Coronary artery (tissue), 2 donors: ENCODE data around the gene TBC1D4.

Experiments
- DNase-seq: peaks from one replicate; pipeline ENCODE4 v3.0.0-alpha.2; 2017; ENCODE audit warnings: low spot score
- H3K27ac ChIP-seq, 2 donors: fragments of 200-600 bp; sonication (generic); one replicate each; pipeline ENCODE4 v1.5.1; 2016 to 2019
- H3K4me3 ChIP-seq: fragments of 200-600 bp; sonication (generic); 2 replicates; pipeline ENCODE4 v1.5.1; 2016; ENCODE audit warnings: mild to moderate bottlenecking, moderate library complexity
- TF ChIP-seq, protein P1 (sequence below): fragments of 200-600 bp; sonication (generic); IDR thresholded peaks from one replicate; pipeline ENCODE4 v1.5.1; 2019; ENCODE audit warnings: antibody characterized with exemption

Gene TBC1D4

DNA sequence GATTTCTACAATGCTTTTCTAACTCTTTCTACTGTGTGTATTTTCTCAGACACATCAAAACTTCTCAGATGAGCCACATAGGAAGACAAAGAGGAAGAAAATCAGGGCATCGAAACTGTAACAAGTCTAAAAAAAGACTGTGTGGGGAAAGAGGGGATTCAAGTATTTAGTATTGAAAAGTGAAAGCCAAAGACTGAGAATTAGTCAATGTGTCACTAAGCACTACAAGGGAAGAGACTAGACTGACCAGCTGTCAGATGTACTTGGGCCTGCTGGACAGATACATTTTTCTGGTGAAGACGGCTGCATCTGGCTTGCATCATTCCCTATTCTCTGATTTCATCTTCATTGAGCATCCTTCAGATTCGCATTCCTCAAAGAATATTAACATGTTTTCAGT, 30.3 kb upstream of the TBC1D4 start:
- no peak for DNase-seq
- TF ChIP-seq, protein P1, sequence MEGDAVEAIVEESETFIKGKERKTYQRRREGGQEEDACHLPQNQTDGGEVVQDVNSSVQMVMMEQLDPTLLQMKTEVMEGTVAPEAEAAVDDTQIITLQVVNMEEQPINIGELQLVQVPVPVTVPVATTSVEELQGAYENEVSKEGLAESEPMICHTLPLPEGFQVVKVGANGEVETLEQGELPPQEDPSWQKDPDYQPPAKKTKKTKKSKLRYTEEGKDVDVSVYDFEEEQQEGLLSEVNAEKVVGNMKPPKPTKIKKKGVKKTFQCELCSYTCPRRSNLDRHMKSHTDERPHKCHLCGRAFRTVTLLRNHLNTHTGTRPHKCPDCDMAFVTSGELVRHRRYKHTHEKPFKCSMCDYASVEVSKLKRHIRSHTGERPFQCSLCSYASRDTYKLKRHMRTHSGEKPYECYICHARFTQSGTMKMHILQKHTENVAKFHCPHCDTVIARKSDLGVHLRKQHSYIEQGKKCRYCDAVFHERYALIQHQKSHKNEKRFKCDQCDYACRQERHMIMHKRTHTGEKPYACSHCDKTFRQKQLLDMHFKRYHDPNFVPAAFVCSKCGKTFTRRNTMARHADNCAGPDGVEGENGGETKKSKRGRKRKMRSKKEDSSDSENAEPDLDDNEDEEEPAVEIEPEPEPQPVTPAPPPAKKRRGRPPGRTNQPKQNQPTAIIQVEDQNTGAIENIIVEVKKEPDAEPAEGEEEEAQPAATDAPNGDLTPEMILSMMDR, result no peak
- Histone ChIP-seq H3K4me3 (no peak overlapping the region), H3K27ac (no peak overlapping the region)

DNA sequence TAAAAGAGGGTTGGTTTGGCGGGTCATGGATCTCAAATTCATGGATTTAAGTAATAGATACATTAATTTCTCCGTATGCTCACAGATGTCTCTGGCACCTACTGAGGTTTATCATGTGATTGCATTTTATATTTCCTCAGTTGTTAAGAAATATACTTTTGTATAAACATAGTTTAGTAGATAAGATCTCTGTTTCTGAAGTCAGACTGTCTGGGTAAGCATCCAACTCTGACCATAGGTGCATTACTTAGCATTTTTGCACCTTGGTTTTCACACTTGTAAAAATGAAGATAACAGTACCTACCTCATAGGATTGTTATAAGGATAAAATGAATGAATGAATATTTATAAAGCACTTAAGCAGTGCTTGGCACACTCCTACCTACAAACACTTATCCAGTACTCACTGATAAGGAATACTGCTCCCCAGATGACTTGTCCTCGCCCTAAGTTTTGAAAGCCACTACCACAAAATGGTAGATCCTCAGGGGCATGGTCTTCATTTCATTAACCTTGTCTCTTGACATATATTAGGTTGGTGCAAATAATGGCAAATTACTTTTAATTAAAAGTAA, 29.2 kb upstream of the TBC1D4 start:
- no peak overlapping the region for H3K27ac ChIP-seq
- no peak for DNase-seq
- TF ChIP-seq, protein P1, result no peak
- no peak overlapping the region for H3K4me3 ChIP-seq

- H3K27ac ChIP-seq, result no peak overlapping the region
- H3K4me3 ChIP-seq, result no peak overlapping the region
- DNase-seq, result no peak
- TF ChIP-seq, protein P1, result no peak
Measured at GRCh38 chr13:75508002-75508548, 26.1 kb upstream of the TBC1D4 start.

DNA sequence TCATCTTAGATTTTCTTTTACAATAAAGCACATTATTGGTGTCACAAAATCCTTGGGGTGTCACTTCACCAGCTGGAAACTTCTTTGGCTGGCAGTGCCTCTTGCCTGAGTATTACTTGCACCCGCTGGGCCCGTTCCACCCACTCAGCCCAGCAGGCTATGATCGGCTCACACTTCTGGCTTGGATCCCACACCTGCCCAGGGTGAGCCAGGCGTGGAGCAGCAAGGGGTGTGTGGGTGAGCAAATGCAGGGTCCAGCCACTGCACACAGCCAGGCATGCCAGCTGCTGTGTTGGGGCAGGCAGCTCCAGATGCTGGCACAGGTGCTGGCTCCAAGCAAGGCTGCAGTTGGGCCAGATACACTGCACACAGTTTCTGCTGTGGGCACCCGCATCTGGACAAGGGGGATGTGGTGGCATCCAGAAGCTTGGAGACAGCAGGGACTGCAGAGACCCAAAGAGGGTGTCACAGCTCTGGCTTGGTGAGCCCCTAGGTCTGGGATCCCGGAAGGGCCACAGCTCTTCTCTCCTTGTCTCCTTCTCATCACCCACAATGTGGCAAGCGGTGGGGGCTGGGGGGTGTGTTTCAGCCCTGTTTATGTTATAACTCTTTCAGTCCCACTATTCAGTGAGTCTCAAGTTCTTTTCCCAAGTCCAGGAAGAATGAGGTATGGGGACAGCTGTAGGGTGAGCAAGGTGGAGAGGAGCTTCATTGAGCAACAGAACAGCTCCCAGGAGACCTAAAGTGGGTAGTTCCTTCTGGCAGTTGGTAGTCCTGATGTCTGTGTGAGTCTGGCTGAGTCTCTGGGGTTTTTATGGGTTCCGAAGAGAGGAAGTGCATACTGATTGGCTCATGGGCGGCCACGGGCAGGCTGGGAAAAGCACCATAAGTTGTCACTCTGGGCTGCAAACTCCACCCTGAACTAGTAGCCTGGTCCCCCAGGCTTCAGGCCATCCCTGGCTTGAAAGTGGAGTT, 25.3 kb upstream of the TBC1D4 start:
- Histone ChIP-seq H3K4me3 (no peak overlapping the region), H3K27ac (no peak overlapping the region)
- TF ChIP-seq, protein P1, result no peak
- DNase-seq, result no peak

DNA sequence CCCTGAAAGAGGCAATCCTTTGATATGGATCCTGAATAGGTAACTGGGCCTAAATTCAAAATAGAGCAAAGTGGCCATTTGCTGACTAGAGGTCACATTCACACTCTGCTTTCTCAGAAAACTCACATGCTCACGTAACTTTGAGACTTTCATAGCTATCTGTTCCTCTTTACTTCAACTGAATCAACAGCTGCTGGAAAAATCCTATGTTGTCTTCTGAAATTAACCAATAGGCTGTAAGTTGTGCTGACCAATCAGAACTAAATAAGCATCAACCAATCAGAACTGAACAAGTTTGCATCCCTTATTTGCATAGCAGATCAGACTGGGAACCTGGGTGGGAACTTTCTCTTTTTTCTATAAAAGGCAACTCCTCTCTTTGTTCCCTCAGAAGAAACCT, 24.0 kb upstream of the TBC1D4 start:
- DNase-seq, result no peak
- no peak overlapping the region for H3K27ac ChIP-seq
- TF ChIP-seq, protein P1, result no peak
- no peak overlapping the region for H3K4me3 ChIP-seq

DNA sequence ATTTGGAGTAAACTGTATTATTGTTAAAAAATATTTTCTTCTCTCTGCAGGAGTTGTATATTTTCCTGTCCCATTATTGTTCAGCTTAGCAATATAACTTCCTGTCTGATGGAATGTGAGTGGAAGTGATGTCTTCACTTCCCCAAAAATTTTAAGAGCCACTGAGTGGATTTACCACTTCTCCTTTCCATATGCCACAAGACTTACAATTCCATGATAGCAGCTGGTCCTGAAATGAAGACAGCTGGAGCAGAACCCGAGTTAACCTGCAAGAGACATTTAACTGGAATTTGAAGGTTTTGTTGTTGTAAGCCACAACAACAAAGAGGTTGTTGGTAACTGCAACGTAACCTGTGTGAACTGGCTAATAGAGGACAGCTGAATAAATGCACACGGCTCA, 23.4 kb upstream of the TBC1D4 start:
- DNase-seq, result no peak
- H3K27ac ChIP-seq, result no peak overlapping the region
- no peak overlapping the region for H3K4me3 ChIP-seq
- TF ChIP-seq, protein P1, result no peak
